LNCAP (cell line): ENCODE measurements around the gene TEX2.

Experiments used
- CTCF ChIP-seq: fragments of 450-650 bp; IDR thresholded peaks from 2 replicates; pipeline ENCODE4 v1.5.1; 2017; ENCODE audit warnings: mild to moderate bottlenecking

Gene TEX2

GRCh38 chr17:64244165-64244564, 18.9 kb downstream of the TEX2 start:
- TF ChIP-seq CTCF, result no peak

- no peak for TF ChIP-seq CTCF
Measured at GRCh38 chr17:64243340-64243739, 19.7 kb downstream of the TEX2 start.

- TF ChIP-seq CTCF, result no peak
Measured at GRCh38 chr17:64242633-64243032, 20.4 kb downstream of the TEX2 start.

GRCh38 chr17:64240741-64241347, 22.2 kb downstream of the TEX2 start:
- no peak for TF ChIP-seq CTCF

- TF ChIP-seq CTCF, result no peak
Measured at GRCh38 chr17:64240261-64240740, 22.8 kb downstream of the TEX2 start.

GRCh38 chr17:64236827-64237403, 26.1 kb downstream of the TEX2 start:
- peak; percentile 25; the same call in 1 of the 2 replicates for TF ChIP-seq CTCF

- TF ChIP-seq CTCF, result no peak
Measured at GRCh38 chr17:64234961-64235360, 28.1 kb downstream of the TEX2 start.
